Stimulated activated CD4-positive, alpha-beta T cell treated with anti-CD3 and anti-CD28 coated beads, Interleukin-4, amount 100 ng/mL, for 1 hour (primary cell): ENCODE measurements around the gene JMJD7.
A peak's percentile ranks its signal among the peaks of the same experiment; 100 is the strongest.
"Not testable (repeated sequence)": the region's sequence is repeated elsewhere in the genome, so short reads cannot be mapped to it uniquely, and the experiment has no call there.

Experiments used
- DNase-seq: peaks from one replicate; pipeline ENCODE4 v3.0.0-alpha.2; 2020

JMJD7 gene

DNA sequence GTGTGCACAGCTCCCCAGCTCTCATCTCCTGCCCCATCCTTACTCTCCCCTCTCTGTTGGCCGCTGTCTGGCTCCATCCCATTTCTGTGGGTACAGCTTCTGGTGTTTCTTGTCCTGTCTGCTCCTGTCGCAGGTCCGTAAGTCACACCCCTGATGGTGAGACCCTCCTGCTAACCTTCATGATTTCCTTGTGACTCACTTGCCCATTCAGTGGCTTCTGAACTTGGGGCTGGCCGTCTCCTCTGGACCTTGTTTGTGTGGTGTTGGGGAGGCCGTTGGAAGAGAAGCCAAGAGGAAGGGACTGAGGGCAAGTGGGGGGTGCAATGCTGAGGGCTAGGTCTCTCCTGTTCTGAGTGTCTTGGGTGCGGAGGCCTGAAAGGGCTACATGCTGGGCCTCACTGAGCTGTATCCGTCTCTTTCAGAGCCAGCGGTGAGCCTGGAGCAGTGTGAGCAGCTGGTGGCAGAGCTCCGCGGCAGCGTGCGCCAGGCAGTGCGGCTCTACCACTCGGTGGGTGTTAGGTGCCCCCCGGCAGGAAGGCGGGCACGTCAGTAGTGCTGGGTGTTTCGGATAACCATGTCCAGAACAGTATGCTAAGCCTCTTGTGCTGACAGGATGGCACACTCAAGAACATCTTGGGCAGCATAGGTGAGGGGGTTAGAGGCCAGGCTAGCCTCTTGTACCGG, 3.7 kb upstream of the JMJD7 start:
- DNase-seq: no peak

DNA sequence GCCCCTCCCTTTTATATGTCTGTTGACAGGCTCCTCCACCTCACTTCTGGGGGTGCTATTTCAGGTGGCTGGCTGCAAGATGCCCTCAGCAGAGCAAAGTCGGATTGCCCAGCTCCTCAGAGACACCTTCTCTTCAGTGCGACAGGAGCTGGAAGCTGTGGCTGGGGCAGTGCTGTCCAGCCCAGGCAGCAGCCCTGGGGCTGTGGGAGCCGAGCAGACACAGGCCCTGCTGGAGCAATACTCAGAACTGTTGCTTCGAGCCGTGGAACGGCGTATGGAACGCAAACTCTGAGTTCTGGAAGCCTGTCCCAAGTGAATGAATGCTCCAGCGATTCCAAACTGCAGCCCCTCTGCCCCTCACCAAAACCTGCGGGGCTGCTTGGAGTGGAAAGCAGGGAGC, 2.7 kb upstream of the JMJD7 start:
- DNase-seq: no peak

DNA sequence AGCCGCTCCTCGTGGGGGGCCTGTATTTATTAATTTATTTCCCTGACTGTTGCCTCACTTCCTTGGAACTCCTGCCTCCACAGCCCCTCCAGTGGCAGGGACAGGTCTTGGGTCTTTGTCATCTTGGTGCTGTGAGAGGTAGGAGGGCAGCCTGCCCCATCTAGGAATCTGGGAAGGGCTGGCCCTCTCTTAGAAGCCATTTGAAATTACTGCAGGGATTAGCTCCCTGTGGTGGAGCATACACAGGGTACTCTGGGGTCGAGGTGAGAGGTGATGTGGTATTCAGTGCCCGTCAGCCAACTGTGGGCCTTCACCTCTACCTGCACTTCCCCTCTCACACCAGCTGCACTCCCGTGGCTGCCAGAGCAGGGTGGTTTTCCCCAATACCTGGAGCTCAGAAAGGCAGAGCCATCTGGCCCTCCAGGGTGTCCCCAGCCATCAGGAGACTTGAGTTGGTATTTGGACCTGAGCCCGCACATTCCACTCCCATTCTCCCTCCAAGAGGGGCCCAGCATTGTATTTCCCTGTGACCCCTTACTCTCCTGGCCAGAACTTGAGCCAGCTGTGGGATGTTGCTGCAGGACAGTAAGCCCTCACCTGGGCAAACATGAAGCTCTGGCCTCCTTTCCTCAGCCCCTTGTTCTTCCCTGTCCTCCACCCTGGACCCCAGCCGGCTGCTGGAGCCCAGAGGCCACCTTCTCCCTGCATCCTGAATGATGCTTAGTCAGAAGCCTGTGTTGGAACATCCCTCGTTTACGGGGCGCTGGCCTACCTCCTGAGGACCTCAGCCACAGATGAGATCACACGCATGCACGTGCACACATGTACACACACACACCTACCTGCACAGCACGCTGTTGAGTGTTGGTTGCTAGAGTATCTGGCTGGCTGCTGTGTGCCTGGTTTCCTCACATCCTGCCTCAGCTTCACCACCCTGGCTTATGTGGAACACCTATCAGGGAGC, 2.0 kb upstream of the JMJD7 start:
- DNase-seq: no peak

DNA sequence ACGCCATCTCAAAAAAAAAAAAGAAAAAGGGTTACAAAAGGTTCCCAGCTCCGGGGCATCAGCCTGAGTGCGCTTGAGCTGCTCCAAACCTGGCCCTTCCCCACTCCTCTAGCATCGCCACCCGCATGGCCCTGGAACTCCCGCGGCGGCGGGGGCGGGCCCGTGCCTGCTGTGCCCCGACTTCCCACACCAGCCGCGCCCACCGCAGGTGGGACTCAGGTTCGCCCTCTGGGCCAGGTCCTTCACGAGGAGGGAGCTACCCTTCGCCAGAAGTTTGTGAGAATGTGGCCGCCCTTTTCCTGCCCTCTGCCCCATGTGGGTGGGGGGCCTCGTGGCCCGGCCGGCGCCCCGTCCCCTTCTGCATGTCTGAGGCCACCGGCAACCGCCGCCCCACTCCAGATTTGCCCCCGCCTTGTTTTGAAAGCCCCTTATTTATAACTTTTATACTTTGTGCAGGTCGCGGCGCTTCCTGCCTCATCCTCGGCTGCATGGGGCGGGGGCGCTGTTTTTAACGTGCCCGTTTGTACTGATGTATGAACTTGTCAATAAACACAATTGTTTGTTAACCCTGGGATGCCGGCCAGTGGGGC, 507 bp upstream of the JMJD7 start:
- DNase-seq: peak; percentile 34

GRCh38 chr15:41828807-41829141, 882 bp downstream of the JMJD7 start:
- DNase-seq: no peak

DNA sequence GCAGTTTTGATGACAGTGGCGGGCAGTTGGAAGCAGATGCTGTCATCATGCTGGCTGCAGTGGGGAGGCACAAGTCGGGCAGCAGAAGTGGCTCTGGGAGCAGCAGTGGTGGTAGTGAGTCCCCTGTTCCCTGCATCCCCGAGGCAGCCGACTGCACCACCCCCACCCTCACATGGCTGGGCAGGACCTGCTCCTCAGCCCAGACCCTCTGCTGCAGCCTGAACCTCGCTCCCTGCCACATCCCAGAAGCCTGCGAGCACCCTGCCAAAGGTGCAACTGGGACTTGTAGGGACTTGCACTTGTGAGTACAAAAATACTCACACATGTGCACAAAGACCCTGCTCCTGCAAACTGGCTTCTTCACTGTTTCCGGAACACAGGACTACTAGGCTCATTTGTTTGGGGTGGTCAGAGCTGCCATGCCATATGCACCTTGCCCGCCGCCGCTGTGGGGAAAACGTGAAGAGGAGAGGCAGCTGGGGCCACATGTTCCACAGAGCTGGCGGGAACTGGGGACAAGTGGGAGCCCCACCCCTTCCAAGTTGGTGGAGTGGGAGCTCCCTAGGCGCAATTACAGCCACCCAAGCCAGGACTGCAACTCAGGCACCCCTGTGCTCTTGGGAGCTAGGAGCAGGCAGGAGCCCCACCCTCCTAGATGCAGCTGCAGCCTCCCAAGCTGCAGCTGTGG, 2.2 kb downstream of the JMJD7 start:
- DNase-seq: no peak

DNA sequence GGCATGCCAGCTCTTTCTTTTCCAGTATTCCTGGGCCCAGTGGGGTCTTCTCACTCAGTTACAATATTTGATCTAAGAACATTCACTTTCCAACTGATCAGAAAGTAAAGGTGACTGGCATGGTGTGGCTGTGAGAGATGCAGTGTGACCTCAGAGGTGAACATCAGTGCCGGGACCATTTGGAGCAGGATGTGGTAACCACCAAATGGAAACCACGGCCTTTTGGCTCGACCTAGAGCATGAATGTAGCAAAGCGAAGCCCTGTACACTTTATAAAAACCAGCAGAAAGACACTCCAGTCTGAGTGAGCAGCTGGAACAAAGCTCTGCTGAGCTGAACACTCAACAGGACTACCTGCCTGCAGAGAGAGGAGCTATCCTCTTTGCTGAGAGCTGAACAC, 3.4 kb downstream of the JMJD7 start:
- DNase-seq: not testable (repeated sequence)

DNA sequence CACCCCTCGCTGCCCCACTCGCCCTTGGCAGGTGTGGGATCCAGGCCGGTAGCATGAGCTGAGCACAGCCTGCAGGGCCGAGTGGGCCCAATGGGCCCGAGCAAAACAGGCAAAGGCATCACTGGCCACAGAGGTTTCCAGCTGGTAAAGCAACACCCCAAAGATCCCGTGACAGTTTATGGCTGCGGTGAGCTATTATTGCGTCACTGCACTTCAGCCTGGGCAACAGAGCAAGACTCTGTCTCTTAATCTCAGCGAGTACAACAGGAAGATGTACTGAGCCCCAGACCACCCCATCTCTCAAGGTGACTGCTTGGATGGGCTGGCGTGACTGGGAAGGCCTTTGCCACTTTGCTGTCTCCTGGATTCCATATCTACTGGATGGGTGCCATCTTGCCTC, 4.3 kb downstream of the JMJD7 start:
- DNase-seq: no peak

DNA sequence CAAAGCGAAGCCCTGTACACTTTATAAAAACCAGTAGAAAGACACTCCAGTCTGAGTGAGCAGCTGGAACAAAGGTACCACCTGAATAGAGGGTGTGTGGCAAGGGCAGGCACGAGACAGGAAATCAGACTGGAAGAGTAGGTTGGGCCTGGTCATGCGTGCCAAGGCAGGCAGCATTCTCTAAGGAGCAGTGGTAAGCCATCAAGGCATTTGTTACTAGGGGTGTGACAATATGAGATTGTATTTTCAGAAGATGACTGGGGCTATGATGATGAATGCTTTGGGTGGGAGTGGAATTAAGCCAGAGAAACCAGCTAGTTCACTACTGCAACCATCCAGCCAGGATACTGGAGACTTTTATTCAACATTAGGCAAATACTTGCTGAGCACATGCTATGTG, 5.0 kb downstream of the JMJD7 start:
- DNase-seq: no peak

DNA sequence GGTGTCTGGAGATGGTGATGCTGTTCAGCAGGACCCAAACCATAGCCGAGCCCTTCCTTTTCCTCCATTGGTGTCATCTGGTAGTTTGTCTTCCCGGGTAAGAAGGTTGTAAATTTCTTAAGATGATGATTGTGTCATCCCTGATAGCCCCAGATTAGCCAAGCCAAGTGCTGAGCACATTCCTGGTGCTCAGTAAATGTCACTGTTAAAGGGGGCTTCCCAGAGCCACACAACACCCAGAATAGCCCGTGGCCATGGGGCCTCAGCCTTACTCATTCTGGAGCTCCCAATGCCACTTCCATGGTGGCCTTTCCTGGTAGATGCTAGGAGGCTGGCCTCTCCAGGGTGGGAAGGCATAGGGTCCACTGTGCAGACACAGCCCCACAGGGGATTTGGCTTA, 6.2 kb downstream of the JMJD7 start:
- no peak for DNase-seq

DNA sequence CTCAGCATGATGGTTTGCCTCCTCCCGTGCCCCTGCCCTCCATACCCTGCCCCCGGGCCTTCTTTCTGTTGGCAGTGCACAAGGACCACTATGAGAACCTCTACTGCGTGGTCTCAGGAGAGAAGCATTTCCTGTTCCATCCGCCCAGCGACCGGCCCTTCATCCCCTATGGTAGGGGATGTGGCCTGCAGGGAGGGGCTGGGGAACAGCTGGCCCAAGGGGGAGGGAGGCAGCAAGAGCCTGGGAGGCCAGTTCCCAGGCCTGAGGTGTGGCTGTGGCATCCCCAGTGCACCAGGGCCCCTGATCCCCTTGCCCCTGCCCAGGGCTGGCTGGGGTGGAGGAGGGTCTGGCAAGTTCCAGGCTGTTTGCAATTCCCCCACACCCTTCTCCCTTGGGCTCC, 8.2 kb downstream of the JMJD7 start:
- DNase-seq: no peak

GRCh38 chr15:41836713-41837454, 9.0 kb downstream of the JMJD7 start:
- no peak for DNase-seq

GRCh38 chr15:41838400-41838897, 10.6 kb downstream of the JMJD7 start, which contains the start of gene PLA2G4B:
Gene PLA2G4B, plus strand, starts transcription at chr15:41838847. Its CDS starts 67 bp downstream, at chr15:41838914.
- DNase-seq: no peak

DNA sequence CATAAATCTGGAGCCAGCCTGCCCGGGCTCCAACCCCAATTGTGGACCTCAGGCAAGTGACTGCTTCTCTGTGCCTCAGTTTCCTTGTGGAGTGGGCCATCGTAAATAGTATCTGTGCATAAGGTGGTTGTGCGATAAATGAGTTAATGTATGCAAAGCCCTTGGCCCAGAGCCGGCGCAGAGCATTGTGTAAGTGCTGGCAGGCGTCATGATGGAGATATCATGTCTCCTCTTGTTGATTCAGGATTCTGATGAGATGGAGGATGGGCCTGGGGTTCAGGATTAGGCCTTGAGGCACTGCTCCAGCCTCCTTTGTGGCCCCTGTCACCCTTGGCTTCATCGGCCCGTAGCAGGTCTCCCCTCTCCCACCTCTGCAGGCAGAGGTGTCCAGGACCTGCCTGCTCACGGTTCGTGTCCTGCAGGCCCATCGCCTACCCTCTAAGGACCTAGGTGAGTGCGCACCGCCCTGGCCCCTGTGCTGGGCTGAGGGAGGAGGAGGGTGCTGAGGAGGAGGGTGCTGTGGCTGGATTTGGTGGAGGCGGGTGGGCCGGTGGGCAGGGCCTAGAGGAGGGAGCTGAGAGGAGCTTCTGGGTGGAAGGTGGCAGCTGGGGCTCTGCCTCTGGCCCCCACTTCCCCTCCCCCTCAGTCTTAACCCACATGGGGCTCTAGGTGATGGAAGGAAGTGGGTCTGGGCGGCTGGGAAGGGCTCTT, 12.0 kb downstream of the JMJD7 start:
- DNase-seq: no peak

GRCh38 chr15:41840673-41841072, 12.8 kb downstream of the JMJD7 start:
- DNase-seq: no peak

GRCh38 chr15:41841131-41841530, 13.2 kb downstream of the JMJD7 start:
- DNase-seq: no peak

DNA sequence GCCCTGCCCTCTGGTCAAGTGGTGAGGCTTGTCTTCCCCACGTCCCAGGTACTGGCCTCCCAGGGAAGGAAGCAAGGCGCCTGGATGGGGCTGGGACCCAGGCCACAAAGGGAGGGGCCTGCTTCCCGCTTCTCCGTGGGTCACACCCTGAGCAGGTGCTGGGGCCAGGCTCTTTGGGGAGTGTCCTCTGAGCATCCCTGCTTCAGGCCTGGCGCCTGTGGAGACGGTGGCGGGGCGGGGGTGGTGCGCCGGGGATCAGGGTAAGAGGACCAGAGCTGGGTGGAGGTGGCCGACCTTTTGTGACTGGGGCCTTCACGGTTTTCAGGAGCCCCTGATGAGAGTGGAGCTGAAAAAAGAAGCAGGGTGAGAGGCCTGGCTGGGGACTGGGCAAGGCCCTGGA, 14.3 kb downstream of the JMJD7 start:
- DNase-seq: no peak

- no peak for DNase-seq
Measured at GRCh38 chr15:41843571-41843970, 15.7 kb downstream of the JMJD7 start.

- no peak for DNase-seq
Measured at GRCh38 chr15:41844814-41845213, 16.9 kb downstream of the JMJD7 start.

GRCh38 chr15:41847206-41847605, 19.3 kb downstream of the JMJD7 start:
- no peak for DNase-seq

DNA sequence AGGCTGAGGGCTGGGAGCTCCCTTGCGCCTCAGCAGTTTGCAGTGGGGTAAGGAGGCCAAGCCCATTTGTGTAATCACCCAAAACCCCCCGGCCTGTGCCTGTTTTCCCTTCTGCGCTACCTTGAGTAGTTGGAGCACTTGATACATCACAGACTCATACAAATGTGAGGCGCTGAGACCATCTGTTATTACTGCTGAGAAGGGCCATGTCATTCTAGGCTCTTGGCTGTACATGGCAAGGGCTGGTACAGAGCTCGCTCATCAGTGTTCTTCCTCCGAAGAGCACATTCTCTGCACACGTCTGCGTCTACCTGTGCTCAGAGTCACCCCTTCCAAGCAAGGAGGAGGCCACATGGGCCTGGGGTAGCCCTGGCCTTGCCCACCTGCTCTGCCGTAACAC, 20.1 kb downstream of the JMJD7 start:
- no peak for DNase-seq

DNA sequence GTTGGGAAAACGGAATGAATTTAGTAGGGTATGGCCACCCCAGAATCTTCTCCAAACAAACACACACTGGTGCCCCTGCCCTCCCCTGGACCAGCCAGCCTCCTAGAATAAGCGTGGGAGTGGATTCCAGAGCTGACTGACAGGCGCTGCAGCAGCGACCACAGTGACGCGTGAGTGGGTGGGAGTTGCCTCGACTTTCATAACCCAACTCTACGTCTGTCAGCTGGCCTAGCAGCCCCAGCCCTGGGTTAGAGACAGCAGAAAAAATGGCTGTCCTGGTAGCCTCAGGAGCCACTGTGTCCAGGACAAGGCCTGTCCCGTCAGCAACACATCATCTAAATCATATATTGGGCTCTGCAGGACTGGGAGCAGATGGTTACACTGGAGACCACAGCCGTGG, 20.7 kb downstream of the JMJD7 start:
- peak; percentile 32 for DNase-seq
